ENCODE measurements around the gene DNAJC18.
"Not testable (repeated sequence)": the region's sequence is repeated elsewhere in the genome, so short reads cannot be mapped to it uniquely, and the experiment has no call there.

The DNAJC18 gene

DNA sequence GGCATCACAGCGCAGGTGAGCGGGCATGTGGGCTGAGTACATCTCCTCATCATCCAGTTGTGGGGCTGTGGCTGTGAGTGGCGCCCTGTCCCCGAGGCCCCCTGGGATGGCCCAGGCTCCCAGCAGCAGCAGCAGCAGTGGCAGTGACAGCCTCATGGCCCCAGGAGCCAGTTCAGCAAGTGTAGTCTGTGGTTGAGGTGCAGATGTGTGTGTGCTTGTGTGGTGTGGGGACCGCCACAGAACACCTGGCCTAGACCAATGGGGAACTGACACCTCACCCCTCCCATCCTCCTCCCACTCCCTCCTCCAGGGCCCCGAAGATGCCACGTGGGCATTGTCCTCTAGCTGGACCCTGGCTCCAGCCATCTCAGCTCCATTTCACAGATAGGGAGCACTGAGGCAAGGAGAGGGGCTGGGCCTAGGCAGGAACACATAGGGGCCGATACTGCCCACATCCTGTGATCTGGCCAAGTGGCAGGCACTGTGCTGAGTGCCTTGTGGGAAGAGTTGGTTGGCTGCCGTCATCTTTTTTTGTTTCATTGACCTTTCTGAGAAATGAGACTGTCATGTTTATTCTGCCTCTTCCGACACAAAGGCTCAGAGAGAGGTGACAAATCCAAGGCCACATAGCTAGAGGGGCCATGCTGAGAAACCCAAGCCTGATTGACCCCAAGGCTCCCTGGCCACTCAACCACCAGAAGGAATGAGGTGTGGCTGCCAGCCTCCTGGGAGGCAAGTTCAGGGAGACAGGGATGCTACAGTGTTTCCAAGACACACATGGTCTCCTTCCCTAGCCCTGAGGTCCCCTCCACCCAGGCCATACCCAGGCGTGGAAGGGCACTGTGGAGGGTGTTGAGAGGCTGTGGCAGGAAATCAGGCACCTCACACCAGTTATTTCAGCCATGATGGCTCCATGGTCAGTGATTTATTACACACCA, 49.4 kb downstream of the DNAJC18 start, which contains the start of gene MZB1:
TSS of gene MZB1 (minus strand) at position 213 of the 938 bp plus-strand sequence. CDS start at position 156, 57 bp downstream.
- H3K4me3 ChIP-seq (ENCODE audit: low read length) = no peak within 1 kb of the TSS
- DNase-seq (ENCODE audit: low read depth) = no peak
- TF ChIP-seq CTCF (IDR thresholded peaks at IDR 0.05; ENCODE audit: insufficient read depth, low read depth, low read length, missing control alignments) = no peak

DNA sequence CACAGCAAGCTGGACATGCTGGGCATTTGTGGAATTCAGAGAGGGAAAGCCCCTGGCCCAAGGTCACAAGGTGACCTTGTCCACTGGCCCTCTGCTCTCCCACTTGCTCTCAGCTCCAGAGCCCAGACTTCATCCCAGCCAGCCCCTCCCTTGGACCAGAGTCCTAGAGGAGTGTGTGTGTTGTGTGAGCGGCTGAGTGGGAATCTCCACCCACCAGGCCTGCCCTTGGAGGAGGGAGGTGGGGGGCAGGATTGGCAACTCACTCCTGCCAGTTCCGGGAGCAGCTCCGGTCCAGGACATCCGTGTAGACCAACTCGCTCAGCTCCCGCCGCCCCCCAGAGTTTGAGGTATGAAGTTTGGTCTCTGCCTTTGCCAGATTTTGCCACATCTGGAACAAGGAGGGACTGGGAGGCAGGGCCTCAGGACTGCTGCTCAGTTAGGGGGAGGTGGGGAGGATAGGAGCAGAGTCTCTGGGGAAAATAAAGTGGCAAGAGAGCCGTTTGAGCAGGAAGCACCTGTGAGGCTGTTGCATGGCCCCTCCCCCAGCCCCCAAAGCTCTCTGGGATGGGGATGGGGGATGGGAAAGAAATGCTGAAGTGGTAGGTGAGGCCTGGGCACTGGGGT, 51.0 kb downstream of the DNAJC18 start:
- DNase-seq (ENCODE audit: low read depth) = no peak
- H3K4me3 ChIP-seq (ENCODE audit: low read length) = no peak overlapping the region
- TF ChIP-seq CTCF (IDR thresholded peaks at IDR 0.05; ENCODE audit: insufficient read depth, low read depth, low read length, missing control alignments) = no peak

GRCh38 chr5:139387611-139388197, 51.6 kb downstream of the DNAJC18 start:
- no peak for DNase-seq (ENCODE audit: low read depth)
- TF ChIP-seq CTCF (IDR thresholded peaks at IDR 0.05; ENCODE audit: insufficient read depth, low read depth, low read length, missing control alignments) = no peak
- H3K4me3 ChIP-seq (ENCODE audit: low read length) = no peak overlapping the region

DNA sequence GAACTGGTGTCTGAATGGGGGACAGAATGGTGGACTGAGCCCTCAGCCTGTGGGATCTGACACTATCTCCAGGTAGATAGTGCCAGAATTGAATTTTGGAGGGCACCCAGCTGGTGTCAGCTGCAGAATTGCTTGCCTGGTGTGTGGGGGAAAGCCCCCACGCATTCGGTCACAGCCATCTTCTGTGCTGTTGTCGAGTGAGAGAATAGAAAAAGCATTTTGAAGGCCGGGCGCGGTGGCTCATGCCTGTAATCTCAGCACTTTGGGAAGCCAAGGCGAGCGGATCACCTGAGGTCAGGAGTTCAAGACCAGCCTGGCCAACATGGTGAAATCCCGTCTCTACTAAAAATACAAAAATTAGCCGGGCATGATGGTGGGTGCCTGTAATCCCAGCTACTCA, 52.4 kb downstream of the DNAJC18 start:
- not testable (repeated sequence) for DNase-seq (ENCODE audit: low read depth); H3K4me3 ChIP-seq (ENCODE audit: low read length)

GRCh38 chr5:139386050-139386438, 53.3 kb downstream of the DNAJC18 start:
- TF ChIP-seq CTCF (IDR thresholded peaks at IDR 0.05; ENCODE audit: insufficient read depth, low read depth, low read length, missing control alignments) = no peak
- no peak overlapping the region for H3K4me3 ChIP-seq (ENCODE audit: low read length)
- DNase-seq (ENCODE audit: low read depth) = peak; percentile 94

- no peak overlapping the region for H3K4me3 ChIP-seq (ENCODE audit: low read length)
- no peak for TF ChIP-seq CTCF (IDR thresholded peaks at IDR 0.05; ENCODE audit: insufficient read depth, low read depth, low read length, missing control alignments)
- peak; percentile 20 for DNase-seq (ENCODE audit: low read depth)
These were observed 54.0 kb downstream of the DNAJC18 start for GRCh38 chr5:139385061-139386049.
